Stimulated activated CD4-positive, alpha-beta T cell treated with anti-CD3 and anti-CD28 coated beads, Interleukin-4, amount 100 ng/mL, for 24 hours (primary cell): ENCODE results near the gene RHOC.

Experiments used
- DNase-seq: peaks from one replicate; pipeline ENCODE4 v3.0.0-alpha.2; 2020

The RHOC gene

GRCh38 chr1:112700290-112701226 is 6.4 kb downstream of the RHOC start:
- peak; percentile 61 for DNase-seq

GRCh38 chr1:112699425-112700144 is 7.3 kb downstream of the RHOC start:
- DNase-seq, result no peak

- DNase-seq, result no peak
These were observed 8.3 kb downstream of the RHOC start for GRCh38 chr1:112698366-112699310.

- DNase-seq, result no peak
These were observed 9.1 kb downstream of the RHOC start for GRCh38 chr1:112697781-112698201.

- no peak for DNase-seq
These were observed 10.2 kb downstream of the RHOC start for GRCh38 chr1:112696578-112697314.

- no peak for DNase-seq
These were observed 11.7 kb downstream of the RHOC start for GRCh38 chr1:112695276-112695675.

- no peak for DNase-seq
These were observed 12.5 kb downstream of the RHOC start for GRCh38 chr1:112694363-112694929.

GRCh38 chr1:112693821-112694220 is 13.1 kb downstream of the RHOC start:
- no peak for DNase-seq

GRCh38 chr1:112692681-112693080 is 14.2 kb downstream of the RHOC start:
- DNase-seq, result no peak

- no peak for DNase-seq
These were observed 17.1 kb downstream of the RHOC start for GRCh38 chr1:112689842-112690237.

- DNase-seq, result no peak
These were observed 17.6 kb downstream of the RHOC start for GRCh38 chr1:112689196-112689841.

GRCh38 chr1:112688781-112689193 is 18.1 kb downstream of the RHOC start:
- DNase-seq, result no peak

- no peak for DNase-seq
These were observed 19.0 kb downstream of the RHOC start for GRCh38 chr1:112687785-112688496.

- no peak for DNase-seq
These were observed 19.6 kb downstream of the RHOC start for GRCh38 chr1:112687361-112687760.

- no peak for DNase-seq
These were observed 20.1 kb downstream of the RHOC start for GRCh38 chr1:112686835-112687234.

- DNase-seq, result no peak
These were observed 20.5 kb downstream of the RHOC start for GRCh38 chr1:112686417-112686816.

- DNase-seq, result no peak
These were observed 21.0 kb downstream of the RHOC start for GRCh38 chr1:112685913-112686312.

- no peak for DNase-seq
These were observed 28.3 kb downstream of the RHOC start for GRCh38 chr1:112678605-112679004.

GRCh38 chr1:112677501-112677900 is 29.4 kb downstream of the RHOC start:
- no peak for DNase-seq

- DNase-seq, result no peak
These were observed 30.4 kb downstream of the RHOC start for GRCh38 chr1:112676543-112676942.
